ENCODE data around the gene PRM3.

Gene PRM3

DNA sequence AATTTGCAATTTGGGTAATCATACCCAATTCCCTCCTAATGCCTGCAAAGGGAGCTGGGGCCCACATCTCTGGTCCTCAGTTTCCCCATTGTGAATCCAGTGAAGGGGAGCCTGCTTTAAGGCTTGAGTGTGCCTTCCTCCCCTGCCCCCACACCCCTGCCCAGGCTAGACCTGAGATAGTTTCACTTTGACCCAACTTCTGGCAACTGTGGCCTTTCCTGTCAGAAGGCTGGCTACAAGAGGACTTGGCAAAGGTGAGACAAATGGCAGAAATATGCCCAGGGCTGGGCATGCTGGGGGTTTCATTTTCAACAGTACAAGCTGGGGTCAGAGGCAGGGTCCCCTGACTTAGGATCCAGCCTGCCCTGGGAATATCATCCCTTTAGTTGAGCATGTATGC lies 27.4 kb downstream of the PRM3 start:
- TF ChIP-seq, protein P1, sequence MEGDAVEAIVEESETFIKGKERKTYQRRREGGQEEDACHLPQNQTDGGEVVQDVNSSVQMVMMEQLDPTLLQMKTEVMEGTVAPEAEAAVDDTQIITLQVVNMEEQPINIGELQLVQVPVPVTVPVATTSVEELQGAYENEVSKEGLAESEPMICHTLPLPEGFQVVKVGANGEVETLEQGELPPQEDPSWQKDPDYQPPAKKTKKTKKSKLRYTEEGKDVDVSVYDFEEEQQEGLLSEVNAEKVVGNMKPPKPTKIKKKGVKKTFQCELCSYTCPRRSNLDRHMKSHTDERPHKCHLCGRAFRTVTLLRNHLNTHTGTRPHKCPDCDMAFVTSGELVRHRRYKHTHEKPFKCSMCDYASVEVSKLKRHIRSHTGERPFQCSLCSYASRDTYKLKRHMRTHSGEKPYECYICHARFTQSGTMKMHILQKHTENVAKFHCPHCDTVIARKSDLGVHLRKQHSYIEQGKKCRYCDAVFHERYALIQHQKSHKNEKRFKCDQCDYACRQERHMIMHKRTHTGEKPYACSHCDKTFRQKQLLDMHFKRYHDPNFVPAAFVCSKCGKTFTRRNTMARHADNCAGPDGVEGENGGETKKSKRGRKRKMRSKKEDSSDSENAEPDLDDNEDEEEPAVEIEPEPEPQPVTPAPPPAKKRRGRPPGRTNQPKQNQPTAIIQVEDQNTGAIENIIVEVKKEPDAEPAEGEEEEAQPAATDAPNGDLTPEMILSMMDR (IDR thresholded peaks at IDR 0.05): no peak

DNA sequence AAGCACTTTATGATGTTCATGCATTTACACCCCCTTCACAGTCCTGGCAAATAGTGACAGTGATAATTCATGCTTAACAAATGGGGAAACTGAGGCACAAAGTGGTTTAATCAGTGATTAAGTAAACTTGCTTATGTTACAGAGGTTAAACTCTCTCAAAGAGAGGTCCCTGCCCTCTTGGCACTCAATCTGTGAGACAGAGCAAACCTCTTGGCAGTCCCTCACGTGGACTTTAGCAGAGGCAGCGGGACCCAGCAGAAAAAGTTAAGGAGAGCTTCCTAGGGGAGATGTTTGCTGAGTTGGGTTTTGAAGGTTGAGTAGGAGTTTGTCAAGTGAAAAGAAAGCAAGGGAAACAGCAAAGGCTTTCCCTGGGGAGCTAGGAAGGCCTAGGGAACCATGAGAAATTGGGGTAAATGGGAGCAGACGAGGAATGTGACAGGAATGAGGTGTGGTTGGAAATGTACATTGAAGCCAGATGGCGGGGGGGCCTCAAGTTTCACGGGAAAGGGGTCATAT lies 28.1 kb downstream of the PRM3 start:
- TF ChIP-seq, protein P1 (IDR thresholded peaks at IDR 0.05): no peak

DNA sequence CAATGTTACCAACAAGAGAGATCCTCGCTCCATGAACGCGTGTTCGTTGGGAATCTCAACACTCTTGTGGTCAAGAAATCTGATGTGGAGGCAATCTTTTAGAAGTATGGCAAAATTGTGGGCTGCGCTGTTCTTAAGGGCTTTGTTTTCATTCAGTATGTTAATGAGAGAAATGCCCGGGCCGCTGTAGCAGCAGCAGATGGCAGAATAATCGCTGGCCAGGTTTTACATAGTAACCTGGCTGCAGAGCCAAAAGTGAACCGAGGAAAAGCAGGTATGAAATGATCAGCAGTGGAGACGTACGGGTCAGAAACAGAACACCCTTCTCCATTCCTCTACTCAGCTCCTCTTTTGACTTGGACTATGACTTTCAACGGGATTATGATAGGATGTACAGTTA lies 30.8 kb downstream of the PRM3 start:
- TF ChIP-seq, protein P1 (IDR thresholded peaks at IDR 0.05): no peak

DNA sequence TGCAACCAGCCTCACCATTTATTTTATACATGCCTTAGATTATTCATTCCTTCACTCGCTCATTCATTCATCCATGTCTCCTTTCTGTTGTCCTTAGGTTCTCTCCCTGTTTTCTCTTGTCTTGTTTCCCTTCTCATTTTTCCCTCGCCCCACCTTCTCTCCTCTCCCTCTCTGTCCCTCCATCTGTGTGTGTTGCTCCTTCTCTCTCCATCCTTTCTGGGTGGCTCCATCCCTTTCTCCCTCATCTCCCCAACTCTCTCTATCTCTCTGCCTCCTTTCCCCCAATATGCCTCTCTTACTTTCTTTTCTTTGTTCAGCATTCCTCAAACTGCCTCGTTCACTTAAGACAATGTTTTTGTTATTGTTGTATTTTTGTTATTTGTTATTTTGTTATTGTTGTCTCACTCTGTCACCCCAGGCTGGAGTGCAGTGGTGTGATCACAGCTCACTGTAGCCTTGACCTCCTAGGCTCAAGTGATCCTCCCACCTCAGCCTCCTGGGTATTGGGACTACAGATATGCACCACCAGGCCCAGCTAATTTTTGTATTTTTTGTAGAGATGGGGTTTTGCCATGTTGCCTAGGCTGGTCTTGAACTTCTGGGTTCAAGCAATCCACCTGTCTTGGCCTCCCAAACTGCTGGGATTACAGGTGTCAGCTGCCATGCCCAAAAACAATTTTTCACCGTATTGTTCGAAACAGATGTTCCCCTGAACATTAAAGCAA lies 31.8 kb downstream of the PRM3 start:
- TF ChIP-seq, protein P1 (IDR thresholded peaks at IDR 0.05): no peak

DNA sequence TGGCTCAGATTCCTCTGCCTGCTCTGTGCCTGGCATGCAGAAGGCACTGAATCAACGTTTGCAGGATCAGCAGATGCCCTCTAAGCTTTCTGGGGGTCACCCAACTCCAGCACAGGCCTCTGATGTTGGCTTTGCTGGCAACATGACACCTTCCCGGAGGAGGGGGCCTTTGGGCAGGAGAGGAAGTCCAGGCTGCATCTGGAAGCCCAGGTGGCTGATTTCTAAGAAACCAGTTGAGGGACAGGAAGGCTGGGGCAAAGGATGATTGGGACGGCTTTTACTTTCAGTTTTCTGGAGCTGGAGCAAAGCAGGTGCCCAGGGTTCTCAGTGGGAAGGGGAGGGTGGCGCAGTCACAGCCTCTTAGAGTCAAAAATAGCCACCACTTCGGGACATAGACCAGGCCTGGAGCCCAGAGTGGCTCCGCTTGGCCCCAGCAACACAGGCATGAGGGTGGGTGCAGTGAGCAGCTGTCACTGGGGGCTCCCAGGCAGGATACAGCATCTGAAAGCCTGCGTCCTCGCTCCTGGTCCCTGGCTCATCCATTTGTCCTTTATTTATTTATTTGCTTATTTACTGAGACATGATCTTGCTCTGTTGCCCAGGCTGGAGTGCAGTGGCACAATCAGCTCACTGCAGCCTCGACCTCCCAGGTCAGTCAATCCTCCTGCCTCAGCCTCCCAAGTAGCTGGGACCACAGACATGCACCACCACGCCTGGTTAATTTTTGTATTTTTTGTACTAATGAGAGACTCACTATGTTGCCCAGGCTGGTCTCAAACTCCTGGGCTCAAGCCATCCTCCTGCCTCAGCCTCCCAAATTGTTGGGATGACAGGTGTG lies 32.6 kb downstream of the PRM3 start:
- TF ChIP-seq, protein P1 (IDR thresholded peaks at IDR 0.05): no peak

DNA sequence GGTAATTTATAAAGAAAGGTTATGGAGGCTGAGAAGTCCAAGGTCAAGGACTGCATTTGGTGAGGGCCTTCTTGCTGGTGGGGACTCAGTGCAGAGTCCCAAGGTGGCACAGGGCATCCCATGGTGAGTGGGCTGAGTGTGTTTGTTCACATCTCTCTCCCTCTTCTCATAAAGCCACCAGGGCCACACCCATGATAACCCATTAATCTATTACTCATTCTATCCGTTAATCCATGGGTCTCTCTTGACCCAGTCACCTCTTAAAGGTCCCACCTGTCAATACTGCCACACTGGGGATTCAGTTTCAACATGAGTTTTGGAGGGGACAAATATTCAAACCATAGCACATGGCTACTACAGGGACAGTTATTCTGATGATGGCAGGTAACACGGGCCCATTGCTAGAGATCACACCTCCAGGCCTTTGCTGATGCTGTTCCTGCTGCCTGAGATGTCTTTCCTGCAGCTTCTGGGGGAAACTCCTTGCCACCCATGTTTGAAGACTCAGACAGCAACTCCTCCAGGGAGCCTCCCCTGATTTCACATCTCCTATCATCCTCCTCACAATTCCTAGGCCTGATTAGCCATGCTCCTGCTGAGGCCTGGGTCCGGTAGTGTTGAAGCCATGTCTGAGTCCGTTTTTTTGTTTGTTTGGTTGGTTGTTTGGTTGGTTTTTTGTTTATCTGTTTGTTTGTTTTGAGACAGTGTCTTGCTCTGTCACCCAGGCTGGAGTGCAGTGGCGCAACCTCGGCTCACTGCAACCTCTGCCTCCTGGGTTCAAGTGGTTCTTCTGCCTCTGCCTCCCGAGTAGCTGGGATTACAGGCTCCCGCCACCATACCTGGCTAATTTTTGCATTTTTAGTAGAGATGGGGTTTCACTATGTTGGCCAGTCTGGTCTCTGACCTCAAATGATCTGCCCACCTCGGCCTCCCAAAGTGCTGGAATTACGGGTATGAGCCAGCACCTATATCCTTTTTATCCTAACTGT lies 33.5 kb downstream of the PRM3 start:
- TF ChIP-seq, protein P1 (IDR thresholded peaks at IDR 0.05): no peak
